Peyer's patch (tissue), 4 donors: ENCODE data around the gene PLSCR1.

Source experiments
- CTCF ChIP-seq, 6 experiments: fragments of 450-650 bp in 4 of 6; fragments of 200-600 bp in 2 of 6; sonication (generic) in 1 of 6; IDR thresholded peaks; one replicate each; pipeline ENCODE4 v1.5.1; 2017 to 2019; ENCODE audit warnings: antibody characterized with exemption in 6 of 6, mild to moderate bottlenecking in 3 of 6, moderate library complexity in 1 of 6
- POLR2A ChIP-seq, 2 donors: fragments of 450-650 bp; IDR thresholded peaks; one replicate each; pipeline ENCODE4 v1.5.1; 2017; ENCODE audit warnings: antibody characterized with exemption in 2 of 2, mild to moderate bottlenecking in 2 of 2, moderate library complexity in 2 of 2

- no peak for TF ChIP-seq CTCF (IDR thresholded peaks at IDR 0.05)
- no peak for TF ChIP-seq POLR2A (IDR thresholded peaks at IDR 0.05)
Measured at GRCh38 chr3:146555311-146555710, 10.9 kb upstream of the PLSCR1 start.
